Measurements from ENCODE around the gene MADCAM1.
A peak's percentile ranks its signal among the peaks of the same experiment; 100 is the strongest.

Gene MADCAM1

GRCh38 chr19:532561-533363, 36.5 kb downstream of the MADCAM1 start:
- DNase-seq = peak; percentile 35

GRCh38 chr19:533364-534058, 37.2 kb downstream of the MADCAM1 start:
- no peak for DNase-seq

- DNase-seq = no peak
Measured at GRCh38 chr19:534088-534487, 37.8 kb downstream of the MADCAM1 start.

GRCh38 chr19:535017-535835, 38.9 kb downstream of the MADCAM1 start:
- no peak for DNase-seq

DNA sequence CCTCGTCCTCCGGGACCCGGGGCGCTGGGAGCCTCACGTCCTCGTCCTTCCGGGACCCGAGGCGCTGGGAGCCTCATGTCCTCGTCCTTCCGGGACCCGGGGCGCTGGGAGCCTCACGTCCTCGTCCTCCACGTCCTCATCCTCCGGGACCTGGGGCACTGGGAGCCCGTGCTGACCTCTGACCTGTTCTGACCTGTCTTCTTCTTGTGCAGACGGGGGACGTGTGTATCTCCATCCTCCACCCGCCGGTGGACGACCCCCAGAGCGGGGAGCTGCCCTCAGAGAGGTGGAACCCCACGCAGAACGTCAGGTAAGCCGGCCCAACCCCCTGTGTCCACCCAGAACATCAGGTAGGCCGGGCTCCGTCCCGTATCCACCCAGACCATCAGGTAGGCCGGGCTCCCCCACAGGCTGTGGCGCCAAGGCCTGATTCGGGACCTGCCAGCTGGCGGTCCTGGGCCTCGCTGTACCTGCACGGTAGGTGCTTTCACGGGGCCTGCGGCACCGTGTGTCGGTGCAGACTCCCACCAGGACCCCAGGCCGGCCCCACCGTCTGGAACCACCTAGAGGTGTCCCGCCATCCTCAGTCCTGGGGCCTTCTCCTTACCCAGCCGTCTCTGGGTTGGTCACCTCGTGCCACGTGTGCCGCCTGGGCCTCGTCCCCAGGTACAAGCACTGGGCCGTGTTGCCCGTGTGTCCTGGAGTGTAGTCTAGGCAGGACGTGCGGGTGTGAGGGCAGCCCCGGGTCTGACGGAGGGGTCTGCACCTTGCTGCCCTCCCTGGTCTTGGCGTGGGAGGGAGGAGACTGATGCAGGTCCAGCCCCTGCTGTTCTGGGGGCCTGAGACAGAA, 40.0 kb downstream of the MADCAM1 start:
- DNase-seq = no peak

- DNase-seq = no peak
Measured at GRCh38 chr19:536881-537404, 40.7 kb downstream of the MADCAM1 start.

- DNase-seq = no peak
Measured at GRCh38 chr19:538641-539428, 42.5 kb downstream of the MADCAM1 start.

- no peak for DNase-seq
Measured at GRCh38 chr19:539429-540030, 43.2 kb downstream of the MADCAM1 start.

DNA sequence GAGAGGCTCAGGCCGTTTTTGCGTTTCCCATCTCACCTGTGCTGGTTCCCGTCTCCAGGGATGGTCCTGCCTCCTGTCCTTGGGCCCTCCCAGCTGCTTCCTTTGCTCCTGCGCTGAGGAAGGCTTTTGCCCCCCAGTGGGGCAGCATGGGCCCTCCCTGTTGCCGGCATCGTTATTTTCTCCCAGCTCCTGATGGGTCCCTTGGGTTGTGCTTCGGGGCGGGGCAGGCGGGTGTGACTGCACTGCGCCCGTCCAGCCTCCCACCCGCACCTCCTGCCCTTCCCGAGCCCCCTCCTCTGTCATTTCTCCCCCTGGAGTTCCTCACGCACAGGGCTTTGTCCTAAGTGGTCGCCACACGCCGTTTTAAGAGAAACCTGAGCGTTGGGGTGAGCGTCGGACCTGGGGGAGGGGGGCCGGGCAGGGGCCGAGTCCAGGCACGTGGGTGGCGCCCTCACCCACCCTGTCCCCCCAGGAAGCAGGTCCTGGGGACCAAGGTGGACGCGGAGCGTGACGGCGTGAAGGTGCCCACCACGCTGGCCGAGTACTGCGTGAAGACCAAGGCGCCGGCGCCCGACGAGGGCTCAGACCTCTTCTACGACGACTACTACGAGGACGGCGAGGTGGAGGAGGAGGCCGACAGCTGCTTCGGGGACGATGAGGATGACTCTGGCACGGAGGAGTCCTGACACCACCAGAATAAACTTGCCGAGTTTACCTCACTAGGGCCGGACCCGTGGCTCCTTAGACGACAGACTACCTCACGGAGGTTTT, 44.8 kb downstream of the MADCAM1 start:
- DNase-seq = no peak

DNA sequence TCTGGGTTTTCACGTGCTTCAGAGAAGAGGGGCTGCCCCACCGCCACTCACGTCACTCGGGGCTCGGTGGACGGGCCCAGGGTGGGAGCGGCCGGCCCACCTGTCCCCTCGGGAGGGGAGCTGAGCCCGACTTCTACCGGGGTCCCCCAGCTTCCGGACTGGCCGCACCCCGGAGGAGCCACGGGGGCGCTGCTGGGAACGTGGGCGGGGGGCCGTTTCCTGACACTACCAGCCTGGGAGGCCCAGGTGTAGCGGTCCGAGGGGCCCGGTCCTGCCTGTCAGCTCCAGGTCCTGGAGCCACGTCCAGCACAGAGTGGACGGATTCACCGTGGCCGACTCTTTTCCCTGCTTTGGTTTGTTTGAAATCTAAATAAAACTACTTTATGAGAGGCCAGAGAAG, 45.4 kb downstream of the MADCAM1 start:
- DNase-seq = no peak

- no peak for DNase-seq
Measured at GRCh38 chr19:542173-542866, 46.0 kb downstream of the MADCAM1 start.

- DNase-seq = peak; percentile 79
Measured at GRCh38 chr19:543910-544608, 47.8 kb downstream of the MADCAM1 start, which contains the start of gene GZMM. Gene GZMM (plus strand): TSS chr19:544053. CDS start chr19:544072, 19 bp downstream.

DNA sequence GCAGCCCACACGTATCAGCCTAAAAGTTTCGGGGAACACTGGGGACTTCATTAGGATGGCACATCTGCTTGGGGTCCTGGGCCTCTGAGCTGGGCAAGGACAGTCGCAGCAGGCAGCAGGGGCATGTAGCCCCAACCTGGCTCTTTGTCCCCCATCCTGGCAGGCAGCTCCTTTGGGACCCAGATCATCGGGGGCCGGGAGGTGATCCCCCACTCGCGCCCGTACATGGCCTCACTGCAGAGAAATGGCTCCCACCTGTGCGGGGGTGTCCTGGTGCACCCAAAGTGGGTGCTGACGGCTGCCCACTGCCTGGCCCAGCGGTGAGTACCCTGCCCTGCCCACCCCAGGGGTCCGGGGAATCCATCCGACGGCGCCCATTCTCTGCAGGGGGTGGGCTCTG, 50.8 kb downstream of the MADCAM1 start:
- no peak for DNase-seq

DNA sequence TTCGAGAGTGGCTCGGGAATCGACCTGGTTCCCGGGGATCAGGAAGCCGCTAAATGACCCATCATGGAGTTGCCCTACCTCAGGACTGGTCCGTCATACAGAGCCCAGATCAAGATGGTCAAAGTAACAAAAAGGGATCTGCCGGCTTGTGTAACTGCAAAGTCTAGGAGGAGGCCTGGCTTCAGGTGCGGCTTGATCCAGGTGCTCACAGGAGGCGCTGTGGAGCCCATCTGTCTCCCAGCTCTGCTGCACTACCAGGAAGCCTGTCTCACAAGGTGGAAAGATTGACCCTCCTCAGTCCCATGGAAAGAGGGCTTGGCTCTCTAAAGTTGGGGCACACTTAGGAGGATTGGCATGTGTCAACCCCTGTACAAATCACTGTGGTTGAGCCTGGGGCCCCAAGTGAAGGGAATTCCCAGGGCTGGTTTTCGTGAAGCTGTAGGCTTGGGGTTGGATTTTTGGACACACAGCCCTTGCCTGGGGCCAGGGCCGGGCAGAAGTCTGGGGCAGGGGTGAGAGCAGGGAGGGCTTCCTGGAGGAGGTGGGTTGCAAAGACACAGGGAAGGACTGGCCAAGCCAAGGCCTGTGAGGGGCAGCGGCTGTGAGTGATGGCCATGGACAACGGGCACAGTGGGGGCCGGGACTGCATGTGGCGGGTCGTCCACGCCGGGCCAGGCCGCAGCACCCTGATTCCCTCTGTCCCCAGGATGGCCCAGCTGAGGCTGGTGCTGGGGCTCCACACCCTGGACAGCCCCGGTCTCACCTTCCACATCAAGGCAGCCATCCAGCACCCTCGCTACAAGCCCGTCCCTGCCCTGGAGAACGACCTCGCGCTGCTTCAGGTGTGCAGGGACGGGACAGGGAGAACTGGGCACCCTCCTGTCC, 51.8 kb downstream of the MADCAM1 start:
- no peak for DNase-seq

- no peak for DNase-seq
Measured at GRCh38 chr19:548886-549830, 52.9 kb downstream of the MADCAM1 start.

DNA sequence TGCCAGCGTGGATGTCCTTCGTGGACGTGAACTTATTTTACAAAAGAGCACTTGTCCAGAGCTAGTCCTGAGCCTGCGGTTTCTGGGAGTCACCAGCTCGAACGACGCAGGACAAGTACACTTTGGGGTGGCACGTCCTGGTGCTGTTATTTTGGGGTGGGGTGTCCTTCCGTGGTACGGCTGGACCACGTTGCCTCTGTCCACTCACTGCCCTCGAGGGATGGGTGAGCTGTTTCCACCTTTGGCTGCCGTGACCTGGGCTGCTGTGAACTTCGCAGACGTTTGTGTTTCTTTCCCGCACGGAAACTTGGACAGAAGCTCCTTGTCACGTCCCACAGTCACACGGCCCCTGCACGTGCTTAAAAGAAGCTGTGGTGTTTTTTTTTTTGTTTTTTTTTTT, 58.5 kb downstream of the MADCAM1 start:
- DNase-seq = no peak

Measured in central memory CD4-positive, alpha-beta T cell (primary cell).